ENCODE results near the gene GZMA.

- no peak for TF ChIP-seq CTCF (IDR thresholded peaks at IDR 0.05)
- no peak for TF ChIP-seq POLR2A (IDR thresholded peaks at IDR 0.05)
- TF ChIP-seq EP300 (IDR thresholded peaks at IDR 0.05): no peak
Observed at GRCh38 chr5:55104946-55105701, 2.7 kb downstream of the GZMA start.
